PFSK-1 (cell line): ENCODE results near the gene MET.

Experiments used
- FOXP2 ChIP-seq: optimal IDR thresholded peaks from 2 replicates; pipeline ENCODE3; 2011; ENCODE audit warnings: borderline replicate concordance, control low read depth, inconsistent platforms; ENCODE audit not compliant: insufficient read depth; ENCODE audit errors: extremely low read length, extremely low read depth
- POLR2AphosphoS5 ChIP-seq: IDR thresholded peaks from 2 replicates; pipeline ENCODE4 v1.6.1; 2012; ENCODE audit warnings: low read depth, mild to moderate bottlenecking, control low read depth, low read length, moderate library complexity
- REST ChIP-seq, 2 experiments: IDR thresholded peaks; 2 replicates each; pipeline versions ENCODE4 v1.6.1 to v1.8.0; 2011 to 2012; ENCODE audit warnings: low read depth in 2 of 2, low read length in 2 of 2, control low read depth in 1 of 2, inconsistent platforms in 1 of 2, mild to moderate bottlenecking in 1 of 2, moderate library complexity in 1 of 2; ENCODE audit not compliant: insufficient read depth in 1 of 2
- SIN3A ChIP-seq: IDR thresholded peaks from 2 replicates; pipeline ENCODE4 v1.6.1; 2012; ENCODE audit warnings: mild to moderate bottlenecking, low read length, moderate library complexity, borderline replicate concordance; ENCODE audit not compliant: insufficient read depth
- TAF1 ChIP-seq: IDR thresholded peaks from 2 replicates; pipeline ENCODE4 v1.6.1; 2012; ENCODE audit warnings: low read length, control low read depth, borderline replicate concordance; ENCODE audit not compliant: insufficient read depth

Gene MET

DNA sequence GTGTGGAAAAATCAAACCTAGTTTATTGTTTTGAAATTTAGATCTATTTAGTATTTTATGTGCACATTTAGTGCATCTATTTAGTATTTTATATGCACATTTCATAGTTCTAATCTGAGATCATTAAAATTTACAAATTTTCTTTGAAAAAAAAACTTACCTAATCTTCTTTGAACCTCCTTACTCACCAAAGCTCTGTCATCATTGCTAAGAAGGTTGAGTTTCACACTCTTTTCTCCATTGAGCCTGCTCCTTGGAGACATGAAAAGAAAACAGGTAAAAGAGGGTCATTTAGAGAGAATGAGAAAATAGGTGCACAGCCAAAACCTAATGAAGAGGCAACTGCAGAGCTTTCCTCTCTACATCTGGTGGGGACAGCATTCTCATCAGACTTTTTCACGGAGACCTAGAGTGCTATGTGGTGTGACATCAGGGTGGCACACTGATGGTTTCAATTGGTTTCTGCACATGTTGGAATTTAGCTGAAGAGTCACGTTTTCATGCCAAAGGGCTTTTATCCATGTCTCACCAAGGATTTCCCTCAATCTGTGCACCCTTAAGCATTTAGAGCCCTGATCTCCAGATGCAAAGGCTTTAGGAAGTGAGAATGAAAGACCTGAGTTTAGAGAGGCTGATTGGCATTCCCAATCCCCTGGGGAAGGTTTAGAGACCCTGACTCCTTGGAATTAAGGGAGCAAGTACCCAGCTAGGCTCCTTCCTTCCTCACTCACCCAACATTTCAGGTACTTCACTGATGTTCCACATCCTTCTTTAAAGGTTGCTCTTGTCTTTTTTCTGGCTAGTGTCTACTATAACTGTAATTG, 101.1 kb downstream of the MET start:
- no peak for TF ChIP-seq REST (IDR thresholded peaks at IDR 0.05; ENCODE audit: insufficient read depth in 1 of 2, low read depth in 2 of 2, low read length in 2 of 2)
- TF ChIP-seq TAF1, result no peak

GRCh38 chr7:116776046-116776445, 104.0 kb downstream of the MET start:
- no peak for TF ChIP-seq TAF1
- no peak for TF ChIP-seq POLR2AphosphoS5
- no peak for TF ChIP-seq SIN3A
- no peak for TF ChIP-seq FOXP2
- no peak for TF ChIP-seq REST (IDR thresholded peaks at IDR 0.05; ENCODE audit: insufficient read depth in 1 of 2, low read depth in 2 of 2, low read length in 2 of 2)

GRCh38 chr7:116776610-116777289, 104.8 kb downstream of the MET start:
- TF ChIP-seq SIN3A, result no peak
- no peak for TF ChIP-seq FOXP2
- TF ChIP-seq REST (IDR thresholded peaks at IDR 0.05; ENCODE audit: insufficient read depth in 1 of 2, low read depth in 2 of 2, low read length in 2 of 2), result no peak
- no peak for TF ChIP-seq POLR2AphosphoS5
- no peak for TF ChIP-seq TAF1

GRCh38 chr7:116777651-116778281, 105.8 kb downstream of the MET start:
- TF ChIP-seq REST (IDR thresholded peaks at IDR 0.05; ENCODE audit: insufficient read depth in 1 of 2, low read depth in 2 of 2, low read length in 2 of 2) (no peak), FOXP2 (no peak), TAF1 (no peak), POLR2AphosphoS5 (no peak), SIN3A (no peak)
